ENCODE data around the gene MBD3. TPM values are rescaled to one million over a fixed set of nuclear protein-coding genes. Genes with fewer than 3 reads are reported as not detected.

The MBD3 gene
- total and polyA plus RNA-seq, 10 donors, result 57.4 to 177 (median 75.6) TPM

GRCh38 chr19:1555487-1556389 lies 36.9 kb downstream of the MBD3 start:
- WGBS, 5 donors, result 95 to 98% (median 97%) methylated on average over 59 to 121 of the region's 121 CpGs
- intact Hi-C loops (cut with DNase I; ENCODE audit: low total_unique reads), result no loop called here
- TF ChIP-seq POLR2A (IDR thresholded peaks at IDR 0.05) (no peak), POLR2AphosphoS5 (IDR thresholded peaks at IDR 0.05) (no peak)
- TF ChIP-seq, protein P1, sequence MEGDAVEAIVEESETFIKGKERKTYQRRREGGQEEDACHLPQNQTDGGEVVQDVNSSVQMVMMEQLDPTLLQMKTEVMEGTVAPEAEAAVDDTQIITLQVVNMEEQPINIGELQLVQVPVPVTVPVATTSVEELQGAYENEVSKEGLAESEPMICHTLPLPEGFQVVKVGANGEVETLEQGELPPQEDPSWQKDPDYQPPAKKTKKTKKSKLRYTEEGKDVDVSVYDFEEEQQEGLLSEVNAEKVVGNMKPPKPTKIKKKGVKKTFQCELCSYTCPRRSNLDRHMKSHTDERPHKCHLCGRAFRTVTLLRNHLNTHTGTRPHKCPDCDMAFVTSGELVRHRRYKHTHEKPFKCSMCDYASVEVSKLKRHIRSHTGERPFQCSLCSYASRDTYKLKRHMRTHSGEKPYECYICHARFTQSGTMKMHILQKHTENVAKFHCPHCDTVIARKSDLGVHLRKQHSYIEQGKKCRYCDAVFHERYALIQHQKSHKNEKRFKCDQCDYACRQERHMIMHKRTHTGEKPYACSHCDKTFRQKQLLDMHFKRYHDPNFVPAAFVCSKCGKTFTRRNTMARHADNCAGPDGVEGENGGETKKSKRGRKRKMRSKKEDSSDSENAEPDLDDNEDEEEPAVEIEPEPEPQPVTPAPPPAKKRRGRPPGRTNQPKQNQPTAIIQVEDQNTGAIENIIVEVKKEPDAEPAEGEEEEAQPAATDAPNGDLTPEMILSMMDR (IDR thresholded peaks at IDR 0.05 in 8 of 11, conservative IDR thresholded peaks at IDR 0.05 in 3 of 11), result no peak
- H3K9me3 ChIP-seq, result no peaks in the 10 kb centered on the region
- H3K27me3 ChIP-seq (replicated peaks in 1 of 7), result peaks cover 0 to 23% (median 0%) of the 10 kb centered on the region in 7 donors
- no peak for DNase-seq
- H3K36me3 ChIP-seq, result peaks cover 0 to 19% (median 0%) of the 10 kb centered on the region in 6 donors
- H3K4me3 ChIP-seq, result no peak overlapping the region
- no peak overlapping the region for H3K27ac ChIP-seq
- H3K4me1 ChIP-seq, result peaks cover 0 to 9% (median 3%) of the 10 kb centered on the region in 6 donors

DNA sequence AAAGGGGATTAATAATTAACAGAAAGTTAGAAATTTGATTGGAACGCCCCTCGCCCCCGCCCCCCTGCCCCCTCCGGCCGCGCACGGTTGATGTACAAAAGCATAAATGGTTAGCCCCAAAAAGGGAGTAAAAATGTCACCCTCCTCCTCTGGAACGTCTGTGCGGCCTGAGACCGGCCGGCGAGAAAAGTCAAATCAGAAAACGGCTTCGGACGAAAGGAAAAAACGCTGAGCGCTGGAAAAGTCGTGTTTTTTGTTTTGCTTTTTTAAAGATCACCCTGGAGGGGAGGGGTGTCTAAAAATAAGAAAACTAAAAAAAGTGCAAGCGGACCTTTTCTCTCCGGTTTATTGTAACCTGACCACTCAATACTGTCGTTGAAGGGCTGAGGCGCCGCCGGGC lies 37.7 kb downstream of the MBD3 start:
- H3K36me3 ChIP-seq, result peaks cover 0 to 19% (median 0%) of the 10 kb centered on the region in 6 donors
- H3K27me3 ChIP-seq (replicated peaks in 1 of 7), result peaks cover 0 to 27% (median 0%) of the 10 kb centered on the region in 7 donors
- DNase-seq, result no peak
- H3K4me1 ChIP-seq, result peaks cover 0 to under 1% (median 0%) of the 10 kb centered on the region in 6 donors
- no peaks in the 10 kb centered on the region for H3K9me3 ChIP-seq
- H3K27ac ChIP-seq, result no peak overlapping the region
- WGBS, 5 donors, result 91 to 96% (median 94%) methylated on average over 24 of the region's 24 CpGs
- H3K4me3 ChIP-seq, result no peak overlapping the region
- TF ChIP-seq POLR2A (IDR thresholded peaks at IDR 0.05) (no peak), POLR2AphosphoS5 (IDR thresholded peaks at IDR 0.05) (no peak)
- TF ChIP-seq, protein P1 (IDR thresholded peaks at IDR 0.05 in 8 of 11, conservative IDR thresholded peaks at IDR 0.05 in 3 of 11), result no peak
- intact Hi-C loops (cut with DNase I; ENCODE audit: low total_unique reads), result no loop called here

- Histone ChIP-seq H3K36me3 (peaks cover 0 to 19% (median 0%) of the 10 kb centered on the region in 6 donors), H3K27me3 (replicated peaks in 1 of 7) (peaks cover 0 to 27% (median 0%) of the 10 kb centered on the region in 7 donors), H3K27ac (no peak overlapping the region), H3K4me3 (no peak overlapping the region), H3K9me3 (no peaks in the 10 kb centered on the region), H3K4me1 (no peaks in the 10 kb centered on the region)
- DNase-seq, result no peak
- 83 to 93% (median 85%) methylated on average over 10 of the region's 10 CpGs for WGBS, 5 donors
- TF ChIP-seq POLR2AphosphoS5 (IDR thresholded peaks at IDR 0.05) (no peak), POLR2A (IDR thresholded peaks at IDR 0.05) (no peak)
- TF ChIP-seq, protein P1 (IDR thresholded peaks at IDR 0.05 in 8 of 11, conservative IDR thresholded peaks at IDR 0.05 in 3 of 11), result no peak
- intact Hi-C loops (cut with DNase I; ENCODE audit: low total_unique reads), result no loop called here
Observed at GRCh38 chr19:1553415-1553814, 39.2 kb downstream of the MBD3 start.

Data from spleen (tissue), 11 donors.